BE2C (cell line): ENCODE measurements around the gene CHRM5.
"Not testable (repeated sequence)": the region's sequence is repeated elsewhere in the genome, so short reads cannot be mapped to it uniquely, and the experiment has no call there.

ENCODE experiments used
- DNase-seq: peaks from one replicate; pipeline ENCODE4 v3.0.0-alpha.2; 2020
- H3K27me3 ChIP-seq: fragments of 250-450 bp; sonication (Bioruptor Pico); 2 replicates; pipeline ENCODE4 v1.5.1; 2020; ENCODE audit warnings: mild to moderate bottlenecking
- H3K36me3 ChIP-seq: fragments of 250-450 bp; sonication (Bioruptor Pico); 2 replicates; pipeline ENCODE4 v1.5.1; 2020; ENCODE audit warnings: mild to moderate bottlenecking
- H3K4me1 ChIP-seq: fragments of 250-450 bp; sonication (Bioruptor Pico); 2 replicates; pipeline ENCODE4 v1.5.1; 2020
- H3K4me3 ChIP-seq: 2 replicates; pipeline ENCODE4 v1.5.1; 2011; ENCODE audit warnings: low read depth, low read length
- H3K9me3 ChIP-seq: fragments of 250-450 bp; sonication (Bioruptor Pico); 2 replicates; pipeline ENCODE4 v1.5.1; 2020
- TF ChIP-seq, protein P1 (sequence below): IDR thresholded peaks from 2 replicates; pipeline ENCODE4 v1.5.1; 2012; ENCODE audit warnings: mild to moderate bottlenecking, low read depth, low read length

Gene CHRM5

DNA sequence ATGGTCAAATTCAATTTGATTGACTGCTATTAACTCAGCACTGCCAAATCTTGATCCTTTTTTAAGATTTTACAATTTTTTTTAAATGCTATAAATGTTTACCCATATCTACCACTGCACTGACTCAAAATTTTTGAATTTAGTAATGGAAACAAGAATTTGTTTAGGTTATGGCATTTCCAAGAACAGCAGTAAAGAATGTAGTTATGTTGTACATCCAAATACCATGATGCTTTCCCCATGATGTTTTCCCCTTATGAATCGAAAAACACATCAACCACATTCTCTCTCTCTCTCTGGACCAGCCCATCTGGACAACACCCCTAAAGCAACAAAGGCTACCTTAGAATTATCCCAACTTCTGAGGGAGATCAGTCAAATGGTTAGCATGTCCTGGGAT, 14.2 kb downstream of the CHRM5 start:
- no peak for DNase-seq
- no peaks in the 10 kb centered on the region for H3K9me3 ChIP-seq
- H3K4me1 ChIP-seq: no peaks in the 10 kb centered on the region
- H3K27me3 ChIP-seq: no peaks in the 10 kb centered on the region
- H3K36me3 ChIP-seq: no peaks in the 10 kb centered on the region
- TF ChIP-seq, protein P1, sequence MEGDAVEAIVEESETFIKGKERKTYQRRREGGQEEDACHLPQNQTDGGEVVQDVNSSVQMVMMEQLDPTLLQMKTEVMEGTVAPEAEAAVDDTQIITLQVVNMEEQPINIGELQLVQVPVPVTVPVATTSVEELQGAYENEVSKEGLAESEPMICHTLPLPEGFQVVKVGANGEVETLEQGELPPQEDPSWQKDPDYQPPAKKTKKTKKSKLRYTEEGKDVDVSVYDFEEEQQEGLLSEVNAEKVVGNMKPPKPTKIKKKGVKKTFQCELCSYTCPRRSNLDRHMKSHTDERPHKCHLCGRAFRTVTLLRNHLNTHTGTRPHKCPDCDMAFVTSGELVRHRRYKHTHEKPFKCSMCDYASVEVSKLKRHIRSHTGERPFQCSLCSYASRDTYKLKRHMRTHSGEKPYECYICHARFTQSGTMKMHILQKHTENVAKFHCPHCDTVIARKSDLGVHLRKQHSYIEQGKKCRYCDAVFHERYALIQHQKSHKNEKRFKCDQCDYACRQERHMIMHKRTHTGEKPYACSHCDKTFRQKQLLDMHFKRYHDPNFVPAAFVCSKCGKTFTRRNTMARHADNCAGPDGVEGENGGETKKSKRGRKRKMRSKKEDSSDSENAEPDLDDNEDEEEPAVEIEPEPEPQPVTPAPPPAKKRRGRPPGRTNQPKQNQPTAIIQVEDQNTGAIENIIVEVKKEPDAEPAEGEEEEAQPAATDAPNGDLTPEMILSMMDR: no peak
- no peak overlapping the region for H3K4me3 ChIP-seq

DNA sequence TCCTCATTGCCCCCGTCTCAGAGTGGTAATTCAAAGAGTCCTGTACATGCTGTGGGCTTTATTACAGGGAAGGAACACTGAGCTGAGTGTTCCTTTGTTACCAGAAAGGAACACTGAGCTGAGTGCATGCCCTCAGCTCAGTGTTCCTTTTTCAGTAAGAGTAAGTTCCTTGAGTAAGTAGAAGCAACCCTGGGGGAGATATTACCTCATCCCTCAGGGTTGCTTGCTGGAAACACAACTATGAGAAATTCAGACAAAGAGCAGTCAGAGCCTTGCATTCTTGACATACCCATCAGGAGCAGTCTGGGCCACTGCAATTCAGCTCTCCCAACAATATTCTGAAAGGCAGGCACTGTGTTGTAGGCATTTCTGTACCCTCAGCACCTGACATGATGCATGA, 17.0 kb downstream of the CHRM5 start:
- DNase-seq: no peak
- Histone ChIP-seq H3K9me3 (no peaks in the 10 kb centered on the region), H3K36me3 (no peaks in the 10 kb centered on the region), H3K4me3 (no peak overlapping the region), H3K27me3 (no peaks in the 10 kb centered on the region), H3K4me1 (no peaks in the 10 kb centered on the region)
- TF ChIP-seq, protein P1: no peak

GRCh38 chr15:33985751-33986150, 17.5 kb downstream of the CHRM5 start:
- no peak for DNase-seq
- Histone ChIP-seq H3K36me3 (no peaks in the 10 kb centered on the region), H3K9me3 (no peaks in the 10 kb centered on the region), H3K4me3 (no peak overlapping the region), H3K27me3 (no peaks in the 10 kb centered on the region), H3K4me1 (no peaks in the 10 kb centered on the region)
- TF ChIP-seq, protein P1: no peak

DNA sequence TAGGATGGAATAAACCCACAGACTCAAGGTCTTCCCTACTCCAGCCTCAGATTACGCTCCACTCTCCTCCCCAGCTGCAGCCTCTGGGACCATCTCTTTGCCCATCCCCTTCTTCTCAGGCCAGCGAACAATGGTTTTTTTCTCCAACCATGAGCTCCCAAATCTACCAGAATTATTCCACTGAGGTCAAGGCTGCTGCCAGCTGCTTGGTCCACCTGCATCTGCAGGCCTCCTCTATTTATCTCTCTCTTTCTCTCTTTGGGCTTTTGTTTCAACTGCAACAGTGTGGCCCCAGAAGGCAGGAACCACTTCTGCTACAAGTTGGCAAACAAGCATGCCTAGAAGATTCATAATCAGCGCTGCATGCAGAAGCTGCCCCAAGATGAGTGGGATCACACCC, 19.1 kb downstream of the CHRM5 start:
- no peaks in the 10 kb centered on the region for H3K27me3 ChIP-seq
- no peaks in the 10 kb centered on the region for H3K4me1 ChIP-seq
- TF ChIP-seq, protein P1: no peak
- H3K4me3 ChIP-seq: no peak overlapping the region
- no peaks in the 10 kb centered on the region for H3K36me3 ChIP-seq
- no peak for DNase-seq
- no peaks in the 10 kb centered on the region for H3K9me3 ChIP-seq

DNA sequence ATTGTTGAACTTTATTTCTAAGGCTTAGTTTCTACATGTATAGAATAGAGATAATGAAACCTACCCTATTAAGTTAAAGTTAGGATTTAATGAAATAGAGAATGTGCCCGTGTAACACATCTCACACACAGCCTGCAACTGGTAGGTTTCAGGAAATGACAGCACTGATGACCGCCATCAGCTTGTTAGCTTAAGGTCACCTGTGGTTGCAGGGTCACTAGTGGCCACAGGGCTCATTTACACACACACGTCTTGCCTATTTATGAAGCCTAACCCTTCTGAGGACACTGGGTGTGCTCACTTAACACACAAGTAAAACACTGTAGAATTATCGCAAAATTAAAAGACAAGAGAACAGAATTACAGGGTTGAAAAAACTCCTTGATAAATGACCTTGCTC, 20.1 kb downstream of the CHRM5 start:
- no peaks in the 10 kb centered on the region for H3K9me3 ChIP-seq
- no peaks in the 10 kb centered on the region for H3K4me1 ChIP-seq
- no peak for DNase-seq
- TF ChIP-seq, protein P1: no peak
- H3K4me3 ChIP-seq: no peak overlapping the region
- no peaks in the 10 kb centered on the region for H3K27me3 ChIP-seq
- no peaks in the 10 kb centered on the region for H3K36me3 ChIP-seq

DNA sequence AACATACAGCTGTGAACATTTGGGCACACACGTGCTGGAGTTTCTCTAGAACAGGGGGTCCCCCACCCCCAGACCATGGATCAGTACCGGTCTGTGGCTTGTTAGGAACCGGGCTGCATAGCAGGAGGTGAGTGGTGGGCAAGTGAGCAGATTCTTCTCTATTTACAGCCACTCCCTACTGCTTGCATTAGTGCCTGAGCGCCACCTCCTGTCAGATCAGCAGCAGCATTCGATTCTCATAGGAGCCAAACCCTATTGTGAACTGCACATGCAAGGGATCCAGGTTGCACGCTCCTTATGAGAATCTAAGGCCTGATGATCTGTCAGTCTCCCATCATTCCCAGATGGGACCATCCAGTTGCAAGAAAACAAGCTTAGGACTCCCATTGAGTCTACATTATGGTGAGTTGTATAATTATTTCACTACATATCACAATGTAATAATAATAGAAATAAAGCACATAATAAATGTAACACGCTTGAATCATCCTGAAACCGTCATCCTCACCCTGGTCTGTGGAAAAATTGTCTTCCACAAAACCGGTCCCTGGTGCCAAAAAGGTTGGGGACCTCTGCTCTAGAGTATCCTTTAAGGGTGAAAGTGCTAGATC, 25.8 kb downstream of the CHRM5 start:
- Histone ChIP-seq H3K4me1 (no peaks in the 10 kb centered on the region), H3K9me3 (no peaks in the 10 kb centered on the region), H3K36me3 (no peaks in the 10 kb centered on the region), H3K4me3 (no peak overlapping the region), H3K27me3 (no peaks in the 10 kb centered on the region)
- DNase-seq: peak; percentile 74
- TF ChIP-seq, protein P1: peak; percentile 89

- H3K36me3 ChIP-seq, H3K27me3 ChIP-seq, DNase-seq, H3K9me3 ChIP-seq, H3K4me3 ChIP-seq, H3K4me1 ChIP-seq: not testable (repeated sequence)
These were observed 27.4 kb downstream of the CHRM5 start for GRCh38 chr15:33995666-33996065.
